Bronchial epithelial cell (primary cell): ENCODE measurements around the gene PSMD10. TPM values are rescaled to one million over a fixed set of nuclear protein-coding genes. Genes with fewer than 3 reads are reported as not detected.

Experiments
- DNase-seq: peaks from one replicate; pipeline ENCODE4 v3.0.0-alpha.2; 2010; ENCODE audit warnings: low read depth
- FAIRE-seq: peaks from 2 replicates; lab custom pipeline; 2011; peaks lifted over from hg19 to GRCh38; lab: Jason Lieb, UNC
- H3K27me3 ChIP-seq: 2 replicates; pipeline ENCODE4 v1.5.1; 2011; ENCODE audit warnings: low read length; ENCODE audit not compliant: control insufficient read depth, insufficient read depth
- H3K36me3 ChIP-seq: 2 replicates; pipeline ENCODE4 v1.5.1; 2011; ENCODE audit warnings: low read length; ENCODE audit not compliant: control insufficient read depth, insufficient read depth
- H3K4me3 ChIP-seq: 2 replicates; pipeline ENCODE4 v1.5.1; 2011; ENCODE audit warnings: mild to moderate bottlenecking, low read depth, low read length, control low read depth
- CTCF ChIP-seq: IDR thresholded peaks from 2 replicates; pipeline ENCODE4 v1.5.1; 2011; ENCODE audit warnings: mild to moderate bottlenecking, moderate library complexity, low read length, control low read depth, inconsistent platforms; ENCODE audit not compliant: insufficient read depth, severe bottlenecking
- total RNA-seq: library from RNA; depleted of rRNA; stranded (reverse); fragments of >200 nt; gene quantifications from 2 replicates; pipeline ENCODE4 v1.2.1, GENCODE V29; 2014

PSMD10 gene
- total RNA-seq, 1 donor from 2014 or later, result 91.9 TPM

DNA sequence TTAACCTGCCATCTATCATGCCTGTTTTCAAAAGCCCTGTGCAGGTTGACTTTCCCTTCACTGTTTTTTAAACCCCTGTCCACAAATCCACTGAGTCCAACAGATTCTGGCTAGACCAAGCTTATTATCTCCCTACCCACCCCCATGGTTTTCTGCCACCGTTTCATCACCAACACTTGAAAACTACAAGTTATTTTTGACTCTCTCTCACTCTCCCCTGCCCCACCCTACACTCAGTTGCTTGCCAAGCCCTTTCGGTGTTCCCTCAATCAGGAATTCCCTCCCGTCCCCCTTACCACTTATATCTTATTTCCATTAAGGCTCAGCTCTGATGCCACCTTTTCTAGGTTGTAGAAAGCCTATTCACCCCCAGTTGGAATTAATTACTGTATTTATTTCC lies 29.9 kb upstream of the PSMD10 start:
- Histone ChIP-seq H3K27me3 (no peaks in the 10 kb centered on the region), H3K36me3 (no peaks in the 10 kb centered on the region), H3K4me3 (no peak overlapping the region)
- DNase-seq (no peak), FAIRE-seq (no peak)
- no peak for TF ChIP-seq CTCF

GRCh38 chrX:108117988-108118387 lies 26.6 kb upstream of the PSMD10 start:
- DNase-seq (no peak), FAIRE-seq (no peak)
- no peak overlapping the region for H3K4me3 ChIP-seq
- no peaks in the 10 kb centered on the region for H3K36me3 ChIP-seq
- no peak for TF ChIP-seq CTCF
- H3K27me3 ChIP-seq, result no peaks in the 10 kb centered on the region

- no peaks in the 10 kb centered on the region for H3K27me3 ChIP-seq
- H3K4me3 ChIP-seq, result no peak overlapping the region
- no peak for TF ChIP-seq CTCF
- FAIRE-seq (no peak), DNase-seq (no peak)
- no peaks in the 10 kb centered on the region for H3K36me3 ChIP-seq
Observed at GRCh38 chrX:108114541-108114940, 23.2 kb upstream of the PSMD10 start.

- no peak for TF ChIP-seq CTCF
- no peak overlapping the region for H3K4me3 ChIP-seq
- FAIRE-seq (no peak), DNase-seq (no peak)
- H3K36me3 ChIP-seq, result no peaks in the 10 kb centered on the region
- no peaks in the 10 kb centered on the region for H3K27me3 ChIP-seq
Observed at GRCh38 chrX:108105473-108105872, 14.1 kb upstream of the PSMD10 start.

GRCh38 chrX:108097380-108097779 lies 6.0 kb upstream of the PSMD10 start:
- Histone ChIP-seq H3K36me3 (no peaks in the 10 kb centered on the region), H3K4me3 (no peak overlapping the region), H3K27me3 (no peaks in the 10 kb centered on the region)
- FAIRE-seq (no peak), DNase-seq (peak; percentile 26)
- TF ChIP-seq CTCF, result no peak

- Histone ChIP-seq H3K36me3 (no peaks in the 10 kb centered on the region), H3K27me3 (no peaks in the 10 kb centered on the region), H3K4me3 (peak overlapping the region; percentile 64)
- DNase-seq (peak; percentile 21), FAIRE-seq (no peak)
- TF ChIP-seq CTCF, result no peak
Observed at GRCh38 chrX:108091878-108092291, 543 bp upstream of the PSMD10 start.
